IPS-18c (cell line): ENCODE measurements around the gene CREB3L2.

Source experiments
- H3K4me3 ChIP-seq: 2 replicates; pipeline ENCODE4 v1.7.0; 2013; ENCODE audit warnings: low read depth, mild to moderate bottlenecking, low read length, moderate library complexity; ENCODE audit not compliant: insufficient read depth
- H3K9me3 ChIP-seq: one replicate; pipeline ENCODE4 v1.6.1; 2013; ENCODE audit warnings: mild to moderate bottlenecking, low read length, moderate library complexity; ENCODE audit not compliant: control insufficient read depth, insufficient read depth

CREB3L2 gene

DNA sequence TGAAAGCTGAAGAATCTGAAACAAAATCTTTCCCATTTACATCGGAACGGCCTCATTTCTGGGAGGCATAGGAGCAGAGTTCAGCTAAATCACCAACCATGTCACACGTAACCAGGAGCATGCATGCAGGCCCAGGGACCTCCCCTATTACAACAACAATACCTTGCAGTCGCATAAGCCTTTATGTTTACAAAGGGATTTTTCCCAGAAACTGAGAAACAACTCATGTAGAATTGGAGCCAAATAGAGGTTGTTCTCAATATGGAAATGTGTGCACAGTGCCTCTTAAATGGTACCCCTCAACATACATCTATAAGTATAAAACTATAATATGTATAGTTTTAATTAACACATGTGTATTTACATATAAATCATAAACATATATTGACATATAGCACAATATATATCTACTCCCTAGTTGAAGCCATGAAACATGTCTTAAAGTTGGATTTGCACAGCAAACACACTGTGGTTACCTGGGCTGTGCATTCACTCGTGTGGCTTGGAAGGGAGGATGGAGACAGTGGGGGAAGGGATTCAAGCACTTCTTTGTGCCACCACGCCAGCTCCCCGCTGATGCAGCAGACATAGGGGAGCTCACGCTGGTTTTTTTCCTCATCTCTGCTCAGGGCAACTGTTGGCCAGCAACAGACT is 120.2 kb downstream of the CREB3L2 start:
- Histone ChIP-seq H3K4me3 (no peak overlapping the region), H3K9me3 (no peaks in the 10 kb centered on the region)

DNA sequence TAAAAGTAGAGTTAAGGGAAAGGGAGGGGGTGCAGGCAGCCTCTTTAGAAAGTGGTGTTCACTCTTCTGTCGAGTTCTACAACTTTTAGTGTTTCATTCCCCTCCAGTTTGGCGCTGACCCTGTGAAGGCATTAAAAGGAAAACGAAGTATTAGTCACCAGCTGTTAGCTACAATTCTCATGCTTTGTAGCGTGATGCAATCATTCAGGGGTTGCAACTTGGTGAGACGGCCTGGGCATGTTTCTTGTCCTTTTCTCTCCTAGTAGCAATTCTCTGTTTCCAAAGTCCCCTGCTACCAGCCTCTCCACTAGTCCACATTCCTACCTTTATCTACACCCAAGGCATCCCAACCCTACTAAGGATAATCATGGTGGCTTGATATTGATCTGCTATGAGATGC is 121.5 kb downstream of the CREB3L2 start:
- no peak overlapping the region for H3K4me3 ChIP-seq
- H3K9me3 ChIP-seq: no peaks in the 10 kb centered on the region

DNA sequence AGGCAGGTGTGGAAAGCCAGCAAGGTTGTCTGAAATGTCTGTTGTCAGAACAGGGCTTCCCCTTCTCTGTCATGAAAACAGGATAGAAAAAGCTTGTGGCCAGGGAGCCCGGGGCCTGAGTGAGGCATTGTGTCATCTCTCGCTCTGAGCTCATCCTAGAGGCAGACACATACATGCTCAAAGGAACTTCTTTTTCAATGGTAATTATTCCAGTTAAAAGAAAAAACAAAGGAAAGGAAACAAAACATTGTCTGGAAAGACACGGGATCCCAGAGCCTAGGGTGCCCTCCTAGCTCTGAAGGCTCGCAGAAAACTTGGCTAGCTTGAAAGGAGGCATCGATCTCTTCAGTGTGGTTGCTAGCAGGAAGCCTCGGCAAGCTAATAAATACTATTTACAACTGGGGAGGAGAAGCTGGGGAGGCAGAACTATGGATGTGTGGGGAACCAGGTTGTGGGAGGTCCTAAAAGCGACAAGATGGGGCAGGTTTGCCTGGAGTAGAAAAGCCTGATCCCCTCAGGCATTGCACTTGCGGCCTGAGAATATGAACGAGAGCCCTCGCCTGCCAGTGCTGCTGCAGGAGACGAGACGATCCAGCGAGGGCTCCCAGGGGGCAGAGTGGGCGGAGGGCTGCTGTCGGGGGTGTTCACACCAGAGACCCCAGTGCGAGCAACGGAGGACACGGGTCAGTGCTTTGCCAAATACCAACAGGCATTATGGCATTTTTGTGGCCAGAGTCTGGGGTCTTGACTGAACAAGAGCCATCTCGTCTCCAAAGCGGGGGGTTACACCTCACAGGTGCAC is 122.3 kb downstream of the CREB3L2 start:
- Histone ChIP-seq H3K4me3 (no peak overlapping the region), H3K9me3 (no peaks in the 10 kb centered on the region)

DNA sequence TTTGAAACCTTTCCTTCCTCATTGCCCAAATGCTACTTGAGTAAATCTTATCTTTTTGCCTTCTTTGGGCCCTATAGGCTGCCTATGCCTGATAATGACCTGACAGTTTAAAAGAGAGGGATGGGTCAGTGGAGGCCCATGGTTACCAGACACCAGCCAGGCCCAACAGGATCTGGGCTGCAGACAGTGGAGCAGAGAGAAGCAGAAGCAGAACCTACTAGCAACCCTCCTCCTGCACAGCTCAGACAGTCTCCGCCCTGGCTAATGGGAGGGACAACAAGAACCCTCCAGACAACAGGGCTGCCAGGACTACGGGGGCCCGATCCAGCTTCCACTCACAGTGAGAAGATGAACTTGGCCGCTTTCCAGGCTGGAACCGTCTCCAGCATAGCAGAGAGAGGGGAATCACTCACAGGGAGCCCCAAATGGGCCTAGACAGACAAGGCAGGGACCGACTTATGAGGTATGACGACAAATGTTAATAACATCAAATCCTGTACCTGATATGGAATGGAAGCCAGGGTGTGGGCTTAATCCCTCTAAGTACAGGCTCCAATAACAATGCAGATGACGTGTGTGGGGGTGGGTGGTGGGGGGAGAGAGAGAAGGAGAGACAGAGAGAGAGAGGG is 123.4 kb downstream of the CREB3L2 start:
- no peaks in the 10 kb centered on the region for H3K9me3 ChIP-seq
- no peak overlapping the region; the same call in 1 of the 2 replicates for H3K4me3 ChIP-seq

DNA sequence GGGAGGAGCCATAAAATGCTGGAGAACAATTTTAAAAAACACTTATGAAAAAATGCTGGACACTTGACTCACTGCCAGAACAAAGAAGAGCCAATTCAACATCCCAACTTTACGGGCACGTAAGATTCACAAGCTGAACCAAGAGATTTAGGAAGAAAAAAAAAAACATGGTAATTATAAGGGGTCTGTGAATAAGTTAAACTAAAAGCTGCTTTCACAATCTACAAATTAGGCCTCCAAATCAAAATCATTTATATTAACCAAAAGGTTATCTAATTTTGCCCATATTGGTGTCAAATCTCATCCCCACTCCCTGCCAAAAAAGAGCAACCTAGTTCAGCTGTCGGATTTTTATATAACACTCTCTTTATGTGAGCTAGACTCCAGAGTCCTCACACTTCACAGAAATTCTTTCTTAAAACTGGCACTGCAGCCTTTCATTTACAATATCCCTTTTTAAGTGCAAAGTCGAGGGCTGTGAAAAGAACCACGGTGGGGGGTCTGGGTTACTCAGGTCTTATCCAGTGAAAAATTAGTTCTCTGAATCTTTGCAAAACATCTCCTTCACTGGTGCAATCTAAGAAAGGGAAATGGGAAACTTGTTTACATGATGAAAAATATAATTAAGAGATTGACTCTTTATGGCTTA is 124.7 kb downstream of the CREB3L2 start:
- Histone ChIP-seq H3K4me3 (no peak overlapping the region), H3K9me3 (no peaks in the 10 kb centered on the region)

DNA sequence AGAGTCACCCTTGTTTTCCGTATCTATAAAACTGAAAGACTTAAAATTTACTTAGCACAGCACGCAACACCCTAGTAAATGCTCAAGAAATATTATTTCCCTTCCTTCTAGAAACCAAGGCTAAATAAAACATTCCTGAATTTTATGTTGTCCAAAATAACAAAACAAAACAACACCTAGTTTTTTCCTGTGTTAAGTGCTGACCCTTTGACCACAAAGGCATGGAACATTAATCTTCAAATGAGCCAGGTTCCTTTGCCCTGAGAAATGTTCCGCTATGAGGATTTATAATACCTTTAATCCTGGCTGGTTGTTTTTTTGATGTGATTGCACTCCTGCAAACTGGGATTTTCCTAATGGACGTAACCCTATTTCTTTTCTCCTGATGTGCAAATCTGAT is 126.1 kb downstream of the CREB3L2 start:
- Histone ChIP-seq H3K9me3 (no peaks in the 10 kb centered on the region), H3K4me3 (no peak overlapping the region)

DNA sequence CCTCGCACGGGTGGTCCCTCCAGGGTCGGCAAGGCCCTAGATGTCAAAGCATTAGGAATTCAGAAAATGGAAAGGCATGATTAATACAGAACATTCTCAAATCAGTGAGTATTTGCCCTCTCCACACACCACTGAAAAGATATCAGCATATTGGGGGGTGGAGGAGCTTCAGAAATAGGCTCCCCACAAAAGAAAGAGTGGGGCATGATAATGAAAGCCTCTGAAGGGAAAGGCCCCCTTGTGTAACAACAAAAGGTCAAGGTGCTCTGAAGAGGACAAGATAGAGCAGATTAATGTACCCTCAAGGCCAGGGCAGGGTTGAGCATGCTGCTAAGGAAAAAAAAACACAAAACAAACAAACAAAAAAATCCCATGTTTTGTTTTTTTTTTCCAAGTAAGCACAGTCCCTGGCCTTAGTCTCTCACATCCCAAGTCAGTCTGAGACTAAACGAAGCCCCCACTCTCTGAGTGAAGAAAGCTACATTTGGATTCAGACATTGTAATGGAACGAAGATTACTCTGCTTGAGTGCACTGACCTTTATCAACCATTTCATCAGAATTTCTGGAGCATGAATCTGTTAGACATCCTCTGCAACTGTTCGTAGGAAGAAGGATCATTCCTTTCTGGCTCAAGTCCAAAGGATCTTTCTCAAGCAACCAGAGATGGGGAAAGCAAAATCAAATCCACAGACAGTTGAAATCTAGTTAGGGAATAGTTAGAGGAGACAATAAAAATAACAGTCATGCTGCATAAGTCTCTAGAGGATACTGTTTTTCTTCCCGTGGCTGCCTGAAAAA is 127.7 kb downstream of the CREB3L2 start:
- Histone ChIP-seq H3K4me3 (no peak overlapping the region), H3K9me3 (no peaks in the 10 kb centered on the region)

DNA sequence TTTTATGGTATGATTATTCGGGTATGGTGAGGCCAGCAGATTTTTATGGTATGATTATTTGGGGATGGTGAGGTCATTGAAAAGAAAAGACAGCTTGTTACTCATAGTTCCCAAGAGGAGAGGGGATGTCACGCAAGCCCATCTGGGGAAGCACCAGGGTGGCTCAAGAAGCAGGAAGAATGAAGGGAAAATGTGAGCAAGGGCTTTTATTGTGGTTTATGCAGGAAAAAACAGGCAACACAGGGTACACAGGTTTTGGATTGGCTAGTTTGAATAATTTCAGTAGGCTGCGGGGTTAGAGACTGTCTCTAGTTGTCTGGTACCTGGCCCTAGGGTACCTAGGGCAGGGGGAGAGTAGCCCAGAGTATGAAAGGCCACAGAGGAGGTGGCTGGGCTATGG is 128.4 kb downstream of the CREB3L2 start:
- Histone ChIP-seq H3K4me3 (no peak overlapping the region), H3K9me3 (no peaks in the 10 kb centered on the region)

DNA sequence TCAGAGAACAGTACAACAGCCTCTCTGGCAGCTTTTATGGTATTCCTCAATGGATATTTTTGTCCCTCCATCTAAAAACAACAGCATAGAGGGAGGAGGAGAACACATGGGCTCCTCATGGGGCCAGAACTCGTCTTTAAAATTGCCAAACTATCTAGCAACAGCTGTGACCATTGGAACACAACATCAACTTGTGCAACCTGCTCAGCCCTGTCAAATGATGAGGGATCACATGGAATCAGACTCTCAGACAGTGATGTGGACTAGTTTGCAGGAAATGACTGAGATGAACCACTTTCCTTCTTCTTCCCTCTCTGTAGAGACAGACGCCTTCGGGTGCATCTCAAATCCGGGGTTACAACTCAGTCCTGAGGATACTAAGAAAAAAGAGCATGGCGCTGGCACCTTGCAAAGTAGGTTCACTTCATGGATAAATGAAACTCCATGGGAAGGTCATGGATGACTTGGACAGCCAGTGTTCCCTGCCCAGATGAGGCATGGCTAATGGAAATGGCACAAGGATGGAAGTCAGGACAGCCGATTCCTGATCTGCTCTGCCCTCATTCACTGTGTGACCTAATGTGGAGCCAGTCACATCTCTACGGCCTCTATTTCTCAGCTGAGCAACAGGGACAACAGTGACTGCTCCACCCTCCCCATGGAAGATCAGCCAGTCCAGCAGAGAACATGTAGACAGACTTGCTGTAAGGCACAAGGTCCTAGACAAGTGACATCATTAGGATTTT is 130.5 kb downstream of the CREB3L2 start:
- no peak overlapping the region for H3K4me3 ChIP-seq
- no peaks in the 10 kb centered on the region for H3K9me3 ChIP-seq

DNA sequence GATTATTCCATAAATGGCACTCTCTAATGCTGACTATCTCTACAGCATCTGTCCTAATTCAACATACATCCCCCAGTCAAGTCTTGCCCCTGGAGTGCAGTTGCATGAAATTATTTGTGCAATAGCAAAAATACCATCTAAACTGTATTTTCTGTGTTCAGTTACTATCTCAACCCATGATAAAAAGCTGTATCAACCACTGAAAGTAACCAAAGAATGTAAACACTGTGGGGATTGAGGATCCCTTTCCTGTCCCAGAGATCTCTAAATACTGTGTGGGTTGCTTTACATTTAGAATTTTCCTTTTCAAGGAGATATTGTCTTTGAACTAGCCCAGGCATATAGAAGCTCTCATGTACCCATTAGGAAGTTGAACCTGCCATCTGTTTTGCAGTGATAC is 131.2 kb downstream of the CREB3L2 start:
- no peaks in the 10 kb centered on the region for H3K9me3 ChIP-seq
- H3K4me3 ChIP-seq: no peak overlapping the region

DNA sequence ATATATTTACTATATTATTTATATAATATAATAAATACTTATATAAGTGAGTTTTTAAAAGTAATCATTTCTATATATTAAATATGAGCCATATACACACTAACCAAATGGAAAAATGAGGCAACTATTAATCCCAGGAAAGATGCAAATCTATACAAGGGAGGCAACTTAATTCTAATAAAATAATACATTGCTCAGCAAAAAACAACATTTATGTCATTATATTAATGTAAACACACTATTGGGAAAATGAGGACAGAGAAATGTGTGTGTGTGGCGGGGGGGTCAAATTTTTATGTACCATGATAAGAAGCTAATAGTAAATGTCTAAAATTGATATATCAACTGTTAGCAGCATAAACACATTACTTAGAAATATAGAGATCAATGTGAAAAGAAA is 131.8 kb downstream of the CREB3L2 start:
- no peak overlapping the region for H3K4me3 ChIP-seq
- no peaks in the 10 kb centered on the region for H3K9me3 ChIP-seq

DNA sequence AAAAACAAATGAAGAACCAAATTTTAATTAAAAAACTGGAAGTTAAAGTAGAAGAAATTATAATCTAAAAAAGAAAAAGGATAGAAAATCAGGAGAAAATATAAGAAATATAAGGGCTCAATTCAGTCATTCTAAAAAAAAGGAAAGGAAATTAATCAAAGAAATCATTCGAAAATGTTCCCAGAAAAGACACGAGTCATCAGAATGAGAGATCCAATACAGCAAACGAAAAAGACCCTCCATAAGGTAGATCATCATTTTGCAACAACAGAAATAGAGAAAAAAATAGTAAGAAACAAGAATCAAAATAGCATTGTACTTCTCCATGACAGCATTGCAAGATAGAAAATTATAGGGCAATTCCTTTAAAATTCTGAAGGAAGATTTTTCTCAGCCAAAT is 132.6 kb downstream of the CREB3L2 start:
- H3K9me3 ChIP-seq: no peaks in the 10 kb centered on the region
- H3K4me3 ChIP-seq: no peak overlapping the region

DNA sequence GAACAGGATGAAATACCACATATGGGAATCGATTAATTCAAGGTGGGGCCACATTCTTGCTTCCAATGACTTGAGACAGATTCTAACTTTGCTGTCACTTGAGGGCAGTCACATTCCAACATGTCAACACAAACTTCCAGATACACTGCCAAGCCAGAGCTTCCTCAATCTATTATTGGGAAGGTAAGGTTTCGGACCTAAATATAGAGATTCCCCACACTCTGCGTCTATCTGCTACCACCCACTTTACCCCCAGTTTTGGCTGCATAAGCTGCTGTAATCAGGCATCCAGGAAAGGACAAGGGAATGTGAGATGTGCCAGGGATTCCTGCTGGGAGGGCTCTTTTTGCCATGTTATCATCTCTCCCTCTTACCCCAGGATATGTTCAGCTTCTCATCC is 134.6 kb downstream of the CREB3L2 start:
- Histone ChIP-seq H3K4me3 (no peak overlapping the region), H3K9me3 (no peaks in the 10 kb centered on the region)

DNA sequence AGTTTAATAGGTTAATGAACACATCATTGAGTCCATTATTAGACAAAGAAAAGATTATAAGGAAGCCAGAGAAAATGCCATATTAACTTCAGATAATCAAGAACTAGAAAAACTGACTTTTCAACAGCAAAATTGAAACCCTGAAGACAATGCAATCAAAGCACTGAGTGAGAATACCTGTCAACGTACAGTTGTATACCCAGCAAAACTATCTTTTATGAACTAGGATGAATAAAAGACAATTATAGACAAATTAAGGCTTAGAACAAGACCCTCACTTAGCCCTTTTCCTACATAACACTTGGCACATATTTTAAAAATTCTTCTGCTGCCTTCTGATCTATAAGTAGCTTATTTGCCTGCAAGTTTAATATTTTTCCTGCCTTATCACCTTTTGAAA is 136.1 kb downstream of the CREB3L2 start:
- no peaks in the 10 kb centered on the region for H3K9me3 ChIP-seq
- no peak overlapping the region for H3K4me3 ChIP-seq

DNA sequence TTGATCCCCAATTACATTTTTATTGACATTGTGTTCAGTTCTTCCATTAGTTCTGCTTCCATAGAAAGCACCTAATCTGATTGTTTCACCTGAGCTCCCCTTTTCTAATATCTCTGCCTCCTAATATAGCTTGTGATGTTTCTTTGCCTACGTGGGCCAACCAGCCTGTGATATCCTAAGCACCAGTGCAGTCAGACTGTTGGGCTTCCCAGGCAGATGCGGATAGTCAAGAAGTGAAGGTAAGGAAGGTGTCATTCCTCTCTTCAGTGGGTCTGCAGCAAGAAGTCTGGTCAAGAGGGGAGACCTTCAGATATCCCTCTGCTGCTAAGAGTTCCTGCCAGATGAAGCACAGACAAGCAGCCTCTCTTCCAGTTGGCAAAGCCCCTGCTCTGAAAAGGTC is 138.9 kb downstream of the CREB3L2 start:
- no peaks in the 10 kb centered on the region for H3K9me3 ChIP-seq

DNA sequence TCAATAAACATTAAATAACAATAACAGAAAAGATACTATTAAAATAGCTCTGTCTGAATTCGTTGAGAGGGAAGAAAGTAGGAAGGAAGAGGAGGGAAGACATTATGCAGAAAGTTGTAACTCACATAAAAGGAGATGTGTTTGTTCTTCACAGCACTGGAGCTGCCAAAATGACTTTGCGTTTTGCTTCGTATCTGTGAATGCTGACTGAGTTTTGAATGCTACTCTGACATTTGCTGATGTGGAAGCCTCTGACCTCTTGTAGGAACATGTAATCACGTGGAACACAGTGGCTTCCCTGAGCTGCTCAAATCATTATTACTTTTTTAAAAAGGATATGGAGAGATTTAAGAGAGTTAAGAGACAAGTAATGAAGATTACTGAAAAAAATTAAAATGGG is 139.5 kb downstream of the CREB3L2 start:
- Histone ChIP-seq H3K4me3 (no peak overlapping the region), H3K9me3 (no peaks in the 10 kb centered on the region)

More for the DNA sequence above, 138.9 kb downstream of the CREB3L2 start:
- no peak overlapping the region for H3K4me3 ChIP-seq
